Smooth muscle cell of the brain vasculature (primary cell): Measurements from ENCODE around the gene SOAT1.
"Not testable (repeated sequence)": the region's sequence is repeated elsewhere in the genome, so short reads cannot be mapped to it uniquely, and the experiment has no call there.

Experiments used
- DNase-seq: peaks from one replicate; pipeline ENCODE4 v3.0.0-alpha.2; 2012; ENCODE audit warnings: low read depth, low spot score

SOAT1 gene

GRCh38 chr1:179352236-179352635 is 58.6 kb downstream of the SOAT1 start:
- no peak for DNase-seq

GRCh38 chr1:179353546-179353945 is 59.9 kb downstream of the SOAT1 start:
- peak; percentile 15 for DNase-seq

DNA sequence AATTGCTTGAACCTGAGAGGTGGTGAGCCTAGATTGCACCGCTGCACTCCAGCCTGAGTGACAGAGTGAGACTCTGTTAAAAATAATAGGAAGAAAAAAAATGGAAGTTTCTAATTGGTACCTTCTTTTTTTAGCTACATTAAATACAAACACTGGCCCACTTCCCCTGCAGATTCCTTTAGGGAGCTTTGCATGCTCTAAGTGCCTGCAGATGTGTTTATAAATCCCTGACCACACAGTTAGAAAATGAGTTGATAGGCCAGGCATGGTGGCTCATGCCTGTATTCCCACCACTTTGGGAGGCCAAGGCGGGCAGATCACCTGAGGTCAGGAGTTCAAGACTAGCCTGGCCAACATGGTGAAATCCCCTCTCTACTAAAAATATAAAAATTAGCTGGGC is 68.0 kb downstream of the SOAT1 start:
- not testable (repeated sequence) for DNase-seq

DNA sequence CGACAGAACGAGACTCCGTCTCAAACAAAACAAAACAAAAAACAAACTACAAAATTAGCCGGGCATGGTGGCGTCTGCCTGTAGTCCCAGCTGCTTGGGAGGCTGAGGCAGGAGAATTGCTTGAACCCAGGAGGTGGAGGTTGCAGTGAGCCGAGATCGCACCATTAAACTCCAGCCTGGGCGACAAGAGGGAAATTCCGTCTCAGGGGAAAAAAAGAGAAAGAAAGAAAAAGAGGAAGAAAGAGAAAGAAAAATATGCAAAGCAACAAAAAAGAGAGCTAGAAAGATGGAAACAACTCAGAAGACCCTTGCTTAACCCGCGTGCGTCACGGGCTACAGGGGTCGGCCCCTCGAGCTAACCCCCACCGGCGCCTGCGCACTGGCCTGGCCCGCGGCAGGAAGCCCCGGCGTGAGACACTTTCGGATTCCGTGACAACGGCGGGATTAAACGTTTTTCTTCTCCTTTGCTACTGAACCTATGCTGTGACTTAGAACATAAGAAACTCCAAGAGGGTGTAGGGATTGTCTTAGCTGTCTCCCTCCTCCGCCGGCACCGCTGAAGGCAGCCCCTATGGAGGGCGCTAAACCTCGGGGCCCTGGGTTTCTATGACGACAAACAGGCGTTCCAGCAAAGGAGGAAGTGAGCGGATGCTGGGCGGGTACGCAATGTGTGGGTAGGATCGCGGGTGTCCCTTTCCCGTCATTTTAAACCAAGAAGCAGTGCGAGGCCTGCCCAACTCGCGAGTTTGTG is 71.9 kb downstream of the SOAT1 start, which contains the start of gene AXDND1:
Gene AXDND1, plus strand, starts transcription at position 630 of the 751 bp plus-strand sequence. CDS start 539 bp downstream, outside the sequence.
- peak; percentile 49 for DNase-seq

GRCh38 chr1:179366093-179366800 is 72.7 kb downstream of the SOAT1 start:
- DNase-seq: peak; percentile 2

DNA sequence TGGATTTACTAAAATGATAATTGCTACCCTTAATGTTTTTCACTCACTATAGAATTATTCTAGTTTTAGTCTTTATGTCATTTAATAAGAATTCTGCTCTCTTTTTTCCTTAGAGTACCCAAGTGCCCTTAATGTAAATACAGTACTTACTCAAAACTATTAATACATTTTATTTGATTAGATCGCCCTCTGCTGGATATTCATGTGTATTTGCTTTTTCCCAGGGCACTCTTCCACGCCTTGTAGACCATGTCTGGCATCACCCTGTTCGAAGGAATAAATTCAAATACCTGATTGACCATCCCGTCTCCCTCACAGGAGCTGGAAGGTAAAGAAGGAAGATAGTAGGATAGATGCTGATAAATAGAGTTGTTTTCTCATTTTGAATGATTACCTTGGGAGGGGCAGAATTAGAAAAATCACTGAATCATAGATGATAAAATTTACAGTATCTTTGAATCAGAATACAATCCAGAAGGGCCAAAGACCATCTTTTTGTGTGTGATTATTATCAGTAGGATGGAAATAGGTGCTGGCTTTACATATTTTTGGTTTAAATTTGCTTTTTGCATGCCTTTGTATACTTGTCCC is 76.2 kb downstream of the SOAT1 start:
- DNase-seq: peak; percentile 47

DNA sequence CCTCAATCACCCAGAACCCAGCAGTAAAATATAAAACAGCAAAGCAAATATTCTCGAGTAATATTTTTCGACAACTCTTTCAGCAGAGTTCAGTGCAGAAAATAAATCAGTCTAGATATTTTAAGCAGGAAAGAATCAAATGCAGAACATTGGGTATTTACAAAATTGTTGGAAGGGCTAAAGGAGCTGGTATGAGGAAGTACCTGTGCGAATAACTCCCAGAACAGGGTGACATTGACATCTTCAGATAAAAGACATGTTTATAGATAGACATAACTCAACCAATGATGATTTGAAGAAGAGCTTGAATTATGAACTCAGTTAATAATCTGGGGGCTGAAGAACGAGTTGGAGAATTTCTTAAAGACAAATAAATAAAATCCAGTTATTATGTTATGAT is 78.6 kb downstream of the SOAT1 start:
- no peak for DNase-seq

- DNase-seq: no peak
Observed at GRCh38 chr1:179376223-179376622, 82.6 kb downstream of the SOAT1 start.

GRCh38 chr1:179380299-179380698 is 86.7 kb downstream of the SOAT1 start:
- no peak for DNase-seq

DNA sequence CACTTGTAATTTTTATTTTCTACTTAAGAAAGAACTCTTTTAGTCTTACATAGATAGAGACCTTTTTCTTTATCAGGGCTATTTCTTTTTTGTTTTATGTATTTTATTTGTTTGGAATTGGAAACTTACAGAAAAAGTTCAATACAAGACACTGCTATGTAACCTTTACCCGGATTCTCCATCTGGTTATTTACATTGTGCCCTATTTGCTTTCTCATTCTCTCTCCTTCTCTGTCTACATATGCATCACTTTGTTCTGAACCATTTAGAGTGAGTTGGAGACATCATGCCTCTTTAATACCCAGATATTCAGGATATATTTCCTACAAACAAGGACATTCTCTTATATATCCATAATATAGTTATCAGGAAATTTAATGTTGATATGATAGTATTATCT is 90.4 kb downstream of the SOAT1 start:
- no peak for DNase-seq

DNA sequence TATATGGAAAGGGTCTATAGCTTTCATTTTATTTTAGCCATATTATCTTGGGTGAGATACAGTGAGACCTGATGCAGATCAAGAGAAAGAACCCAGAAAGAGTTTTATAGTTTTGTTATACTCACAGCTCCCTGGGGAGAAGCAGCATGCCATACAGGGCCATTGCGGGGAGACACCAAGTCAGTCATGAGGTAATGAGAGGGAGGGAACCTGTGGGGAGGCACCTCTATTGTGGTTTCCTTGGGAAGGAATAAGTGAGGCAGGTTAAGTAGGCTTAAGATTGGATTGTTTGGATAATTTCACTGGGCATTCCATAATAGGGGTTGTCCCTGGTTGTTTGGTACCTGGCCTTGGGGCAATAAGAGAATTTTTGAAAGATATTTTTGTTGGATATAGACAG is 91.9 kb downstream of the SOAT1 start:
- no peak for DNase-seq

DNA sequence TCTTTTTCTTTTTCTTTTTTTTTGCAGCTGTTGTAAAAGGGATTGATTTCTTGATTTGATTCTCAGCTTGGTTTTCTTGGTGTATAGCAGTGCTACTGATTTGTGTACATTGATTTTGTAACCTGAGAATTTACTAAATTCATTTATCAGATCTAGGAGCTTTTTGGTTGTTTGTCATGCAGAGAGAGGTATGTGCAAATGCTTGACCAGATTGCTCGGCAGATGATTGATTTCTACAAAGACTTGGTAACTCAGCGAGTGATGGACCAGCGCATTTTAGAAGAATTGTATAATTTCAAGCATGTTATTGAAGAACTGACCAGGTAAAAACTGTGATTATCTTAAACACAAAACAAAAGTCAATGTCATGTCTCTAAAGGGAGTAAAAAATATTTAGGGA is 100.1 kb downstream of the SOAT1 start:
- DNase-seq: no peak

DNA sequence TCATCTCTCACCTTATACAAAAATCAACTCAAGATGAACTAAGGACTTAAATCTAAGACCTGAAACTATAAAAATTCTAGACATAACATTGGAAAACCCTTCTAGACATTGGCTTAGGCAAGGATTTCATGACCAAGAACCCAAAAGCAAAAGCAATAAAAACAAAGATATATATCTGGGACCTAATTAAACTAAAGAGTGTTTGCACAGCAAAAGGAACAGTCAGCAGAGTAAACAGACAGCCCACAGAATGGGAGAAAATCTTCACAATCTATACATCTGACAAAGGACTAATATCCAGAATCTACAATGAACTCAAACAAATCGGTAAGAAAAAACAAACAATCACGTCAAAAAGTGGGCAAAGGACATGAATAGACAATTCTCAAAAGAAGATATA is 105.8 kb downstream of the SOAT1 start:
- DNase-seq: not testable (repeated sequence)
